ENCODE data around the gene ZNF200. TPM values are rescaled to one million over a fixed set of nuclear protein-coding genes. Genes with fewer than 3 reads are reported as not detected.

The ZNF200 gene
- total RNA-seq (2022) (11.3 and 12.1 TPM in 2 replicates), Bru-seq, nascent RNA (percentile 83 among the genes with signal in this experiment), BruChase-seq, experiment 1, labeled RNA remaining after a 2-hour chase (percentile 77 among the genes with signal in this experiment), BruChase-seq, experiment 2, labeled RNA remaining after a 6-hour chase (percentile 67 among the genes with signal in this experiment)
- long read RNA-seq, full-length matches to known transcripts = 14 of 19 reads
- long read RNA-seq, partial matches to known transcripts = 1 of 19 reads
- long read RNA-seq, other reads (novel, unspliced or antisense) = 4 of 19 reads

DNA sequence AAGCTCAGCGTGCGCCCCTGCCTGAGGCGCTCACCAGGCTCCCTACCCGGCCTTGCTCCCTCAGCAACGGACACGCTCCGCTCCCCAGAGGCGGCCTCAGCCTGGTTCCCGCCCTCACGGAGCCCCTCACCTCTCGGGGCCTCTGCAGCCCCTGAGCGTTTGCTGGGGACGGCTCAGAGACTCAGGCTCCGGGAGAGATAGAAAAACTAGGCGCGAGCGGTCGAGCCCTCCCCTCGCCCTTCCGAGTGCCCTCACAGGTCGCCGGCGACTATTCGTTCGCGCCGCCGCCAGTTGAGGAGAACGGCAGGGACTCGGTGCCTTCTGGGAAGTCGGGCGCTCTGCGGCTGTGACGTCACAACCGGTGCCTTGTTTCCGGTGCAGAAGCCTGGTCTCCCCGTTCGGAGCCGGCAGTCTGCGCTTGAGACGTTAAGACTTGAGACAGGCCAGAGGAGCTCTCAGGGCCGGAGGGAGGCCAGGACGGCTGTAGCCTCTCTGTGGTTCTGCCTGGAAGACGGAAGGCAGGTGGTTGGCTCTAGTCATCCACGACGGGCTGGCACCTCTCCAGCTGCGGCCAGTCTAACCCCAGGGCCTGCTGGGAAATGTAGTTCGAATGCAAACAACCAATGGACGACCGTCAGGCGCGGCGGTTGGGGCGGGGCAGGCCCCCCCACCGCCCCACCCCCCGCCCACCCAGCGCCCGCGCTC, at the start of gene ZNF200:
ZNF200 (minus strand) TSS at position 302 of the 705 bp plus-strand sequence. CDS start 1,403 bp downstream, outside the sequence.
- peak within 1 kb of the TSS; percentile 96 for H3K4me3 ChIP-seq (ENCODE audit: low read depth, low read length)
- H3K27ac Mint-ChIP-seq (ENCODE audit: unreplicated experiment) = peak within 1 kb of the TSS; percentile 93
- H3K4me3 Mint-ChIP-seq (ENCODE audit: unreplicated experiment) = peak within 1 kb of the TSS; percentile 83
- H3K27me3 ChIP-seq (replicated peaks; ENCODE audit: control insufficient read depth, insufficient read depth, low read length) = no peaks in the 10 kb centered on the region
- H3K36me3 Mint-ChIP-seq (ENCODE audit: insufficient read depth, unreplicated experiment) = peaks cover 41% of the 10 kb centered on the region
- peaks cover 5% of the 10 kb centered on the region for H3K9me3 Mint-ChIP-seq (ENCODE audit: unreplicated experiment)
- no peaks in the 10 kb centered on the region for H3K27me3 Mint-ChIP-seq (ENCODE audit: insufficient read depth, unreplicated experiment)
- H3K9me3 ChIP-seq = peaks cover 6% of the 10 kb centered on the region
- no TSS peak for BruUV-seq (replicated peaks)
- no peaks in the 10 kb centered on the region; the same call in 1 of the 2 replicates for H3K36me3 ChIP-seq (ENCODE audit: control insufficient read depth, insufficient read depth, low read length)
- POLR2A ChIA-PET = interaction anchor here (0.5 to 0.8 kb wide), 4 partner anchors 48 to 166 kb away, joined by 3 to 4 read pairs (median 4); partner anchors contain the start of genes ZNF174 and ZSCAN32
- no peaks in the 10 kb centered on the region for H3K4me1 Mint-ChIP-seq (ENCODE audit: low read depth, unreplicated experiment)
- DNase-seq = peak; percentile 93 to 94
- TF ChIP-seq, protein P1, sequence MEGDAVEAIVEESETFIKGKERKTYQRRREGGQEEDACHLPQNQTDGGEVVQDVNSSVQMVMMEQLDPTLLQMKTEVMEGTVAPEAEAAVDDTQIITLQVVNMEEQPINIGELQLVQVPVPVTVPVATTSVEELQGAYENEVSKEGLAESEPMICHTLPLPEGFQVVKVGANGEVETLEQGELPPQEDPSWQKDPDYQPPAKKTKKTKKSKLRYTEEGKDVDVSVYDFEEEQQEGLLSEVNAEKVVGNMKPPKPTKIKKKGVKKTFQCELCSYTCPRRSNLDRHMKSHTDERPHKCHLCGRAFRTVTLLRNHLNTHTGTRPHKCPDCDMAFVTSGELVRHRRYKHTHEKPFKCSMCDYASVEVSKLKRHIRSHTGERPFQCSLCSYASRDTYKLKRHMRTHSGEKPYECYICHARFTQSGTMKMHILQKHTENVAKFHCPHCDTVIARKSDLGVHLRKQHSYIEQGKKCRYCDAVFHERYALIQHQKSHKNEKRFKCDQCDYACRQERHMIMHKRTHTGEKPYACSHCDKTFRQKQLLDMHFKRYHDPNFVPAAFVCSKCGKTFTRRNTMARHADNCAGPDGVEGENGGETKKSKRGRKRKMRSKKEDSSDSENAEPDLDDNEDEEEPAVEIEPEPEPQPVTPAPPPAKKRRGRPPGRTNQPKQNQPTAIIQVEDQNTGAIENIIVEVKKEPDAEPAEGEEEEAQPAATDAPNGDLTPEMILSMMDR (IDR thresholded peaks at IDR 0.05; ENCODE audit: insufficient read depth in 1 of 2, low read depth in 1 of 2, low read length in 1 of 2, severe bottlenecking in 1 of 2, unreplicated experiment in 1 of 2) = no peak
- 0 out of 2 replicates have a peak, but pooled peaks cover 4% of the 10 kb centered on the region for H3K4me1 ChIP-seq
- intact Hi-C loops (cut with micrococcal nuclease; ENCODE audit: unreplicated experiment) = loop anchor here (2.0 kb wide), 1 partner anchor 30 kb away; no protein-coding TSS in a partner anchor
- CTCF ChIA-PET = no interaction called here

- peaks cover 7% of the 10 kb centered on the region for H3K9me3 ChIP-seq
- H3K36me3 Mint-ChIP-seq (ENCODE audit: insufficient read depth, unreplicated experiment) = peaks cover 56% of the 10 kb centered on the region
- peaks cover 14% of the 10 kb centered on the region for H3K36me3 ChIP-seq (ENCODE audit: control insufficient read depth, insufficient read depth, low read length)
- H3K4me3 Mint-ChIP-seq (ENCODE audit: unreplicated experiment) = peak overlapping the region; percentile 98
- POLR2A ChIA-PET = interaction anchor here (0.6 to 2.6 kb wide), 6 partner anchors 19 to 160 kb away, joined by 4 to 21 read pairs (median 9); partner anchors contain the start of genes NAA60, ZNF174, ZNF213 and ZNF597
- CTCF ChIA-PET = interaction anchor here (0.6 to 1.6 kb wide), 4 partner anchors 10 to 217 kb away, joined by 3 to 9 read pairs (median 5); partner anchors contain the start of gene CLUAP1
- peak overlapping the region; percentile 99 for H3K27ac Mint-ChIP-seq (ENCODE audit: unreplicated experiment)
- no peak for DNase-seq
- no peaks in the 10 kb centered on the region for H3K27me3 ChIP-seq (replicated peaks; ENCODE audit: control insufficient read depth, insufficient read depth, low read length)
- no peaks in the 10 kb centered on the region for H3K4me1 Mint-ChIP-seq (ENCODE audit: low read depth, unreplicated experiment)
- H3K4me3 ChIP-seq (ENCODE audit: low read depth, low read length) = peak overlapping the region; percentile 72
- TF ChIP-seq, protein P1 (IDR thresholded peaks at IDR 0.05; ENCODE audit: insufficient read depth in 1 of 2, low read depth in 1 of 2, low read length in 1 of 2, severe bottlenecking in 1 of 2, unreplicated experiment in 1 of 2) = no peak
- BruUV-seq (replicated peaks) = TSS peak; percentile 41
- intact Hi-C loops (cut with micrococcal nuclease; ENCODE audit: unreplicated experiment) = loop anchor here (5.0 to 10.0 kb wide), 3 partner anchors 121 to 159 kb away; partner anchors contain the start of genes NAA60, ZNF174, ZNF597 and ZSCAN32
- H3K4me1 ChIP-seq = peaks cover 19% of the 10 kb centered on the region
- H3K9me3 Mint-ChIP-seq (ENCODE audit: unreplicated experiment) = no peaks in the 10 kb centered on the region
- H3K27me3 Mint-ChIP-seq (ENCODE audit: insufficient read depth, unreplicated experiment) = no peaks in the 10 kb centered on the region
Measured at GRCh38 chr16:3283543-3284447, 48.8 kb upstream of the ZNF200 start.

Measured in Caco-2 (cell line).